ENCODE results near the gene ZFP36. TPM values are rescaled to one million over a fixed set of nuclear protein-coding genes. Genes with fewer than 3 reads are reported as not detected.
A peak's percentile ranks its signal among the peaks of the same experiment; 100 is the strongest.

Gene ZFP36
- total RNA-seq, 1 donor from 2014 or later: 21.6 TPM

DNA sequence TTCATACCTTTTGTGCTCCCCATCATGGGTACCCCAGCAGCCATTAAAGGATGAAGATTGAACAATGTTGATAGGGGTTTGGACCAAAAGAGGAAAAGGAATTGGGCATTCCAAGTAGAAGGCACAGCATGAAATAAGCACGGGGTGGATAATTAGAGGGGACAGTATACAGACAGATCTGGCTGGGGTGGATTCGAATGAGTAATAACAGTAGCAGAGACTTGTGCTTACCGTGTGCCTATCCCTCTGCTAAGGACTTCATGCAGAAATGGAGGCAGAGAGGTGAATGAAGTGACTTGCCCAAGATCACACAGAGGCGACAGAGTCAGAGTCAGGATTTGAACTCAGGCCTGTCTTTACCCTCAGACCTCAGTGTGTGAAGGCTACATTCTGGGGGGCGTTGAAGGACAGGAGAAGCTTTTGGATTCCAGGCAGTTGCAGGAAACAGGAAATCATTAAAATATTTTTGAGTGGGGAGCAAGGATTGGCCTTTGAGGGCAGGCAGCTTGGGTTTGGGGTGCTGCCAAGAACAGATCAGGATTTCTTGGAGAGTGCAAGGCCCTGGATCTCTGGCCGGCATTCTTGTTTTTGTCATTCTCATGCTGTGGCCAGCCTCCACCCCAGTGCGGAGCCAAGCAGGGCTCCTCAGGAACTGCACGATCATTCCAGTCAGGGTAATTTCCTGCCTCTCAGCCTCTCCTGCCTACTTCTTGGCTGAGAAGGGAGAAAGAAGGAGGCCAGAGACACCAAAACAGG lies 34.4 kb upstream of the ZFP36 start:
- Histone ChIP-seq H3K4me3 (ENCODE audit: insufficient read depth, low read depth, low read length) (no peak overlapping the region), H3K79me2 (ENCODE audit: insufficient read depth, low read length) (peaks cover 5% of the 10 kb centered on the region), H3K36me3 (ENCODE audit: insufficient read depth, low read length) (peaks cover 39% of the 10 kb centered on the region), H2AFZ (ENCODE audit: low read depth, low read length) (no peak overlapping the region), H3K4me1 (ENCODE audit: insufficient read depth, low read length) (peaks cover 15% of the 10 kb centered on the region), H3K27me3 (ENCODE audit: insufficient read depth, low read length) (no peaks in the 10 kb centered on the region), H3K9me3 (ENCODE audit: insufficient read depth, low read depth, low read length) (no peaks in the 10 kb centered on the region), H4K20me1 (ENCODE audit: insufficient read depth, low read length) (peaks cover 21% of the 10 kb centered on the region), H3K27ac (ENCODE audit: low read depth, low read length) (peak overlapping the region; percentile 83), H3K9ac (ENCODE audit: low read length) (peak overlapping the region; percentile 70), H3K4me2 (ENCODE audit: low read length) (peak overlapping the region; percentile 65)
- H3K27ac Mint-ChIP-seq (ENCODE audit: unreplicated experiment): no peak overlapping the region
- peaks cover 3% of the 10 kb centered on the region for H3K4me1 Mint-ChIP-seq (ENCODE audit: low read depth, unreplicated experiment)
- DNase-seq (ENCODE audit: low read depth) (peak; percentile 95), FAIRE-seq (no peak)
- peaks cover 41% of the 10 kb centered on the region for H3K36me3 Mint-ChIP-seq (ENCODE audit: low read depth, unreplicated experiment)
- TF ChIP-seq EZH2 (IDR thresholded peaks at IDR 0.05; ENCODE audit: insufficient read depth, low read length): no peak
- TF ChIP-seq, protein P1, sequence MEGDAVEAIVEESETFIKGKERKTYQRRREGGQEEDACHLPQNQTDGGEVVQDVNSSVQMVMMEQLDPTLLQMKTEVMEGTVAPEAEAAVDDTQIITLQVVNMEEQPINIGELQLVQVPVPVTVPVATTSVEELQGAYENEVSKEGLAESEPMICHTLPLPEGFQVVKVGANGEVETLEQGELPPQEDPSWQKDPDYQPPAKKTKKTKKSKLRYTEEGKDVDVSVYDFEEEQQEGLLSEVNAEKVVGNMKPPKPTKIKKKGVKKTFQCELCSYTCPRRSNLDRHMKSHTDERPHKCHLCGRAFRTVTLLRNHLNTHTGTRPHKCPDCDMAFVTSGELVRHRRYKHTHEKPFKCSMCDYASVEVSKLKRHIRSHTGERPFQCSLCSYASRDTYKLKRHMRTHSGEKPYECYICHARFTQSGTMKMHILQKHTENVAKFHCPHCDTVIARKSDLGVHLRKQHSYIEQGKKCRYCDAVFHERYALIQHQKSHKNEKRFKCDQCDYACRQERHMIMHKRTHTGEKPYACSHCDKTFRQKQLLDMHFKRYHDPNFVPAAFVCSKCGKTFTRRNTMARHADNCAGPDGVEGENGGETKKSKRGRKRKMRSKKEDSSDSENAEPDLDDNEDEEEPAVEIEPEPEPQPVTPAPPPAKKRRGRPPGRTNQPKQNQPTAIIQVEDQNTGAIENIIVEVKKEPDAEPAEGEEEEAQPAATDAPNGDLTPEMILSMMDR (IDR thresholded peaks at IDR 0.05; ENCODE audit: insufficient read depth, low read depth, low read length): no peak
- no peaks in the 10 kb centered on the region for H3K9me3 Mint-ChIP-seq (ENCODE audit: unreplicated experiment)
- no peak overlapping the region for H3K4me3 Mint-ChIP-seq (ENCODE audit: unreplicated experiment)
- H3K27me3 Mint-ChIP-seq (ENCODE audit: low read depth, unreplicated experiment): no peaks in the 10 kb centered on the region

DNA sequence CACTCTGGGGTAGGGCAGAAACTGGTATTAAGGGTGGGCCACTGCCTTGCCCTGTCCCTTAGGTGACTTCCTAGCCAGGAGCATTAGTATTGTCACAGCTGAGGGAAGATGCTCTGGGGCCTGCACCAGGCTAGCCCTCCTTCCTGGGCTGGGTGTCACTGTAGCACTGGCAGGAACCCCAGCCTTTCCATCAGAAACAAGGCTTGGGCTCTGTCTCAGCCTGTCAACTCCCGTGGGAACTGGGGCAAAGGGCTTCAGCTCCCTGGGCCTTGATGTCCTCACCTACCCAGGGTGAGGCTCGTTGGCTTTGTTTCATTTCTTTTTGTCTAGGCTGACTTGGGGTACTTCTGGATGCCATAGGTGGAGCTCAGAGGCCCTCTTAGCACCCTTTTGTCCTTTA lies 33.7 kb upstream of the ZFP36 start:
- no peak overlapping the region for H3K4me3 Mint-ChIP-seq (ENCODE audit: unreplicated experiment)
- Histone ChIP-seq H3K4me1 (ENCODE audit: insufficient read depth, low read length) (peaks cover 15% of the 10 kb centered on the region), H3K9me3 (ENCODE audit: insufficient read depth, low read depth, low read length) (no peaks in the 10 kb centered on the region), H3K36me3 (ENCODE audit: insufficient read depth, low read length) (peaks cover 44% of the 10 kb centered on the region), H2AFZ (ENCODE audit: low read depth, low read length) (no peak overlapping the region), H3K4me3 (ENCODE audit: insufficient read depth, low read depth, low read length) (no peak overlapping the region), H3K4me2 (ENCODE audit: low read length) (peak overlapping the region; percentile 65), H3K27me3 (ENCODE audit: insufficient read depth, low read length) (no peaks in the 10 kb centered on the region), H4K20me1 (ENCODE audit: insufficient read depth, low read length) (peaks cover 21% of the 10 kb centered on the region), H3K9ac (ENCODE audit: low read length) (peak overlapping the region; percentile 70), H3K79me2 (ENCODE audit: insufficient read depth, low read length) (peaks cover 5% of the 10 kb centered on the region), H3K27ac (ENCODE audit: low read depth, low read length) (peak overlapping the region; percentile 83)
- H3K9me3 Mint-ChIP-seq (ENCODE audit: unreplicated experiment): no peaks in the 10 kb centered on the region
- peaks cover 44% of the 10 kb centered on the region for H3K36me3 Mint-ChIP-seq (ENCODE audit: low read depth, unreplicated experiment)
- no peaks in the 10 kb centered on the region for H3K27me3 Mint-ChIP-seq (ENCODE audit: low read depth, unreplicated experiment)
- H3K27ac Mint-ChIP-seq (ENCODE audit: unreplicated experiment): no peak overlapping the region
- no peak for FAIRE-seq
- no peak for DNase-seq (ENCODE audit: low read depth)
- peaks cover 3% of the 10 kb centered on the region for H3K4me1 Mint-ChIP-seq (ENCODE audit: low read depth, unreplicated experiment)
- TF ChIP-seq, protein P1 (IDR thresholded peaks at IDR 0.05; ENCODE audit: insufficient read depth, low read depth, low read length): no peak

DNA sequence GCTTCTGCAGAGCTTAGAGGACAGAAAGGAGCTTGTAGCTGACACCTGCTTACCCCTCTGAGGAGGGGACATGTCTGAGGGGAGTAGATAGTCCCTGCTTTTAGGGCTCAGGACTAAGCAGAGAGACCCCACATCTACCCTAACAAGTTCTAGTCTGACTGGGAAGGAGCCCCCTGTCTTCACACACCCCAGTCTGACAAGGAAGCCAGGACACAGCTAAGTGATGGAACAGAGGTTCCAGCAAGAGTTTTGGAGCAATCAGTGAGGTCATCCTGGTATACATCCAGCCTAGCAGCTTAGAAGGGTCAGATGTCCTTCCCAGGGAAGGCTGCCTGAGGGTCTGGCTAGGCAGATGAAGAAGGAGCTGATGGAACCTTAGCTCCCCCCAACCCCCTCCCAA lies 30.7 kb upstream of the ZFP36 start:
- Mint-ChIP-seq H3K4me3 (ENCODE audit: unreplicated experiment) (no peak overlapping the region), H3K9me3 (ENCODE audit: unreplicated experiment) (no peaks in the 10 kb centered on the region), H3K4me1 (ENCODE audit: low read depth, unreplicated experiment) (peaks cover 3% of the 10 kb centered on the region), H3K27me3 (ENCODE audit: low read depth, unreplicated experiment) (no peaks in the 10 kb centered on the region), H3K36me3 (ENCODE audit: low read depth, unreplicated experiment) (peaks cover 41% of the 10 kb centered on the region), H3K27ac (ENCODE audit: unreplicated experiment) (no peak overlapping the region)
- H3K4me3 ChIP-seq (ENCODE audit: insufficient read depth, low read depth, low read length): no peak overlapping the region
- H3K27ac ChIP-seq (ENCODE audit: low read depth, low read length): no peak overlapping the region
- peaks cover 15% of the 10 kb centered on the region for H3K4me1 ChIP-seq (ENCODE audit: insufficient read depth, low read length)
- peaks cover 5% of the 10 kb centered on the region for H3K79me2 ChIP-seq (ENCODE audit: insufficient read depth, low read length)
- no peak overlapping the region for H3K4me2 ChIP-seq (ENCODE audit: low read length)
- FAIRE-seq: no peak
- no peaks in the 10 kb centered on the region for H3K27me3 ChIP-seq (ENCODE audit: insufficient read depth, low read length)
- H3K36me3 ChIP-seq (ENCODE audit: insufficient read depth, low read length): peaks cover 41% of the 10 kb centered on the region
- no peak overlapping the region for H2AFZ ChIP-seq (ENCODE audit: low read depth, low read length)
- no peak for TF ChIP-seq EZH2 (IDR thresholded peaks at IDR 0.05; ENCODE audit: insufficient read depth, low read length)
- TF ChIP-seq, protein P1 (IDR thresholded peaks at IDR 0.05; ENCODE audit: insufficient read depth, low read depth, low read length): no peak
- no peak overlapping the region for H3K9ac ChIP-seq (ENCODE audit: low read length)
- no peaks in the 10 kb centered on the region for H3K9me3 ChIP-seq (ENCODE audit: insufficient read depth, low read depth, low read length)
- peaks cover 16% of the 10 kb centered on the region for H4K20me1 ChIP-seq (ENCODE audit: insufficient read depth, low read length)
- no peak for DNase-seq (ENCODE audit: low read depth)
